ENCODE data around the gene CHAD.

DNA sequence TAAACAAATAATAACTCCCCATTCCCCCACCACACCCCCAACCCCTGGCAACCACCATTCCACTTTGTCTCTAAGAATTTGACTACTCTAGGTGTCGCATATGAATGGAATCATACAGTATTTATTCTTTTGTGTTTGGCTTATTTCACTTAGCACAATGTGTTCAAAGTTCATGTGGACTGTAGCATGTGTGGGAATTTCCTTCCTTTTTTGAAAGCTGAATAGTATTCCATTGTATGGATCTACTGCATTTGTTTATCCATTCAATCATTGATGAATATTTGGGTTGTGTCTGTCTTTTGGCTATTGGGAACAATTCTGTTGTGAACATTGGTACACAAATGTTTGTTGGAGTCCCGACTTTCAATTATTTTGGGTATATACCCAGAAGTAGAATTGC is 45.9 kb downstream of the CHAD start:
- no peak for TF ChIP-seq EP300 (IDR thresholded peaks at IDR 0.05)
- no peak for TF ChIP-seq POLR2A (IDR thresholded peaks at IDR 0.05)
- TF ChIP-seq, protein P1, sequence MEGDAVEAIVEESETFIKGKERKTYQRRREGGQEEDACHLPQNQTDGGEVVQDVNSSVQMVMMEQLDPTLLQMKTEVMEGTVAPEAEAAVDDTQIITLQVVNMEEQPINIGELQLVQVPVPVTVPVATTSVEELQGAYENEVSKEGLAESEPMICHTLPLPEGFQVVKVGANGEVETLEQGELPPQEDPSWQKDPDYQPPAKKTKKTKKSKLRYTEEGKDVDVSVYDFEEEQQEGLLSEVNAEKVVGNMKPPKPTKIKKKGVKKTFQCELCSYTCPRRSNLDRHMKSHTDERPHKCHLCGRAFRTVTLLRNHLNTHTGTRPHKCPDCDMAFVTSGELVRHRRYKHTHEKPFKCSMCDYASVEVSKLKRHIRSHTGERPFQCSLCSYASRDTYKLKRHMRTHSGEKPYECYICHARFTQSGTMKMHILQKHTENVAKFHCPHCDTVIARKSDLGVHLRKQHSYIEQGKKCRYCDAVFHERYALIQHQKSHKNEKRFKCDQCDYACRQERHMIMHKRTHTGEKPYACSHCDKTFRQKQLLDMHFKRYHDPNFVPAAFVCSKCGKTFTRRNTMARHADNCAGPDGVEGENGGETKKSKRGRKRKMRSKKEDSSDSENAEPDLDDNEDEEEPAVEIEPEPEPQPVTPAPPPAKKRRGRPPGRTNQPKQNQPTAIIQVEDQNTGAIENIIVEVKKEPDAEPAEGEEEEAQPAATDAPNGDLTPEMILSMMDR (IDR thresholded peaks at IDR 0.05): no peak

Measured in gastroesophageal sphincter (tissue), 3 donors.